Sigmoid colon (tissue), 4 donors: Measurements from ENCODE around the gene LASP1NB.

Experiments
- POLR2AphosphoS5 ChIP-seq, 4 donors: sonication (generic); formaldehyde crosslinking; IDR thresholded peaks; one replicate each; pipeline ENCODE4 v1.6.1; 2017; ENCODE audit warnings: antibody characterized with exemption in 4 of 4
- TF ChIP-seq, protein P1 (sequence below), 4 experiments: fragments of 450-650 bp in 3 of 4; fragments of 200-600 bp in 1 of 4; IDR thresholded peaks; one replicate each; pipeline ENCODE4 v1.5.1; 2016 to 2019; ENCODE audit warnings: antibody characterized with exemption in 4 of 4, mild to moderate bottlenecking in 3 of 4, moderate library complexity in 2 of 4

DNA sequence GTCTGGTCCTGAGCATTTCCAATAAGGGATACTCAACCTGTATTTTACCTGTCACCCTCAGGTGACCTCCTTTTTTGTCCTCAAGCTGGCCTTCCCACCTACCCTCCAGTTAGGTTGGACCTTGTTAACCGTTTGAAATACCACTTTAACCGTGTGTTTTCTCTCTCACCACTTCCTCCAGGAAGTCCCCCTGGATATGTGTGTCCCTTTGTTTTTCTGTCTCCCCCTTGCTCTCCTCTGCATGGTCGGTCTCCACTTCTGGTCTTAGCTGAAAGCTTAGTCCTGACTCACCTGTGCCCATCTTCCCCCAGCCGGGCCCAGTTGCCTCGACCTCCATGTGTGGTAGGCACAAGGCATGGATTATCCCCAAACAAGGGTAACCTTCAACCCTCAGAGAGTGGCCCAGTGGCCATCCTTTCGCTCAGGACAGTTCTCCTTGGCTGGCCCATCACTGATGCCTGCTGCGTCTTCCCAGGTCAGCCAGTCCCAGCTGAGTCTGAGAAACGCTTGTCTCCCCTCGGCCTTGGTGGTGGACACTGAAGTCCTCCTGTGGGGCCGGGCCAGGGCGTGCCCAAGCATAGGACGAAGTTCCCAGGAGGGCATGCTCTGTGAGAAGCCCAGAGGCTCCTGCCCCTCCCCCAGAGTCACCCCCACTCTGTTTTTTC, 35.5 kb upstream of the LASP1NB start:
- TF ChIP-seq, protein P1, sequence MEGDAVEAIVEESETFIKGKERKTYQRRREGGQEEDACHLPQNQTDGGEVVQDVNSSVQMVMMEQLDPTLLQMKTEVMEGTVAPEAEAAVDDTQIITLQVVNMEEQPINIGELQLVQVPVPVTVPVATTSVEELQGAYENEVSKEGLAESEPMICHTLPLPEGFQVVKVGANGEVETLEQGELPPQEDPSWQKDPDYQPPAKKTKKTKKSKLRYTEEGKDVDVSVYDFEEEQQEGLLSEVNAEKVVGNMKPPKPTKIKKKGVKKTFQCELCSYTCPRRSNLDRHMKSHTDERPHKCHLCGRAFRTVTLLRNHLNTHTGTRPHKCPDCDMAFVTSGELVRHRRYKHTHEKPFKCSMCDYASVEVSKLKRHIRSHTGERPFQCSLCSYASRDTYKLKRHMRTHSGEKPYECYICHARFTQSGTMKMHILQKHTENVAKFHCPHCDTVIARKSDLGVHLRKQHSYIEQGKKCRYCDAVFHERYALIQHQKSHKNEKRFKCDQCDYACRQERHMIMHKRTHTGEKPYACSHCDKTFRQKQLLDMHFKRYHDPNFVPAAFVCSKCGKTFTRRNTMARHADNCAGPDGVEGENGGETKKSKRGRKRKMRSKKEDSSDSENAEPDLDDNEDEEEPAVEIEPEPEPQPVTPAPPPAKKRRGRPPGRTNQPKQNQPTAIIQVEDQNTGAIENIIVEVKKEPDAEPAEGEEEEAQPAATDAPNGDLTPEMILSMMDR (IDR thresholded peaks at IDR 0.05): no peak
- no peak for TF ChIP-seq POLR2AphosphoS5 (IDR thresholded peaks at IDR 0.05)
